ENCODE data around the gene RCC2. TPM values are rescaled to one million over a fixed set of nuclear protein-coding genes. Genes with fewer than 3 reads are reported as not detected.
"Not testable (repeated sequence)": the region's sequence is repeated elsewhere in the genome, so short reads cannot be mapped to it uniquely, and the experiment has no call there.

RCC2 gene
- total RNA-seq = 72.0 and 80.2 TPM in 2 replicates

- DNase-seq (ENCODE audit: low read depth in 2 of 2) = peak; percentile 57 to 81
These were observed at the start of gene RCC2 for GRCh38 chr1:17439250-17440073. TSS of gene RCC2 (minus strand) at chr1:17439677. CDS start at chr1:17438514, 1,163 bp downstream.

- DNase-seq (ENCODE audit: low read depth in 2 of 2) = no peak
These were observed 46.8 kb upstream of the RCC2 start for GRCh38 chr1:17486242-17486641.

- DNase-seq (ENCODE audit: low read depth in 2 of 2) = peak; percentile 18 to 34
These were observed 45.8 kb upstream of the RCC2 start for GRCh38 chr1:17485281-17485680.

DNA sequence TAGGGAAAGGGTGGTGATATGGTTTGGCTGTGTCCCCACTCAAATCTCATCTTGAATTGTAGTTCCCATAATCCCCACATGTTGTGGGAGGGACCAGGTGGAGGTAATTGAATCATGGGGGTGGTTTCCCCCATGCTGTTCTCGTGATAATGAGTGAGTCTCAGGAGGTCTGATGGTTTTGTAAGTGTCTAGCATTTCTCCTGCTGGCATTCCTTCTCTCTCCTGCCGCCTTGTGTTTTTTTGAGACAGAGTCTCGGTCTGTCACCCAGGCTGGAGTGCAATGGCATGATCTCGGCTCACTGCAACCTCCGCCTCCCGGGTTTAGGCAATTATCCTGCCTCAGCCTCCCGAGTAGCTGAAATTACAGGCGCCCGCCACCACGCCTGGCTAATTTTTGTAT lies 42.5 kb upstream of the RCC2 start:
- DNase-seq (ENCODE audit: low read depth in 2 of 2) = not testable (repeated sequence)

DNA sequence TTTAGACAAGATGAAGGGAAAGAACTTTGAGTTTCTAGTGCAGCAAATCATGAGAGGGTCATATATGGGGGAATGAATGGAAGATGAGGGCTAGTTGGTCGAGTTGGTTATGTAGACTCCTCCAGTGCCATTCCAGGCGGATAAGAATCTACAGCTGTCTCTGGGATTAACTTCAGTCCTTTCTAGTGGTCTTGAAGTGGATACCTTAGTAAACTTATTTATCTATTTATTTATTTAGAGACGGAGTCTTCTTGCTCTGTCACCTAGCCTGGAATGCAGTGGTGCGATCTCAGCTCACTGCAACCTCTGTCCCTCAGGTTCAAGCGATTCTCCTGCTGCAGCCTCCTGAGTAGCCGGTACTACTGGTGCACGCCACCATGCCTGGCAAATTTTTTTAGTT lies 41.4 kb upstream of the RCC2 start:
- DNase-seq (ENCODE audit: low read depth in 2 of 2) = no peak

GRCh38 chr1:17475752-17476151 lies 36.3 kb upstream of the RCC2 start:
- DNase-seq (ENCODE audit: low read depth in 2 of 2) = no peak

DNA sequence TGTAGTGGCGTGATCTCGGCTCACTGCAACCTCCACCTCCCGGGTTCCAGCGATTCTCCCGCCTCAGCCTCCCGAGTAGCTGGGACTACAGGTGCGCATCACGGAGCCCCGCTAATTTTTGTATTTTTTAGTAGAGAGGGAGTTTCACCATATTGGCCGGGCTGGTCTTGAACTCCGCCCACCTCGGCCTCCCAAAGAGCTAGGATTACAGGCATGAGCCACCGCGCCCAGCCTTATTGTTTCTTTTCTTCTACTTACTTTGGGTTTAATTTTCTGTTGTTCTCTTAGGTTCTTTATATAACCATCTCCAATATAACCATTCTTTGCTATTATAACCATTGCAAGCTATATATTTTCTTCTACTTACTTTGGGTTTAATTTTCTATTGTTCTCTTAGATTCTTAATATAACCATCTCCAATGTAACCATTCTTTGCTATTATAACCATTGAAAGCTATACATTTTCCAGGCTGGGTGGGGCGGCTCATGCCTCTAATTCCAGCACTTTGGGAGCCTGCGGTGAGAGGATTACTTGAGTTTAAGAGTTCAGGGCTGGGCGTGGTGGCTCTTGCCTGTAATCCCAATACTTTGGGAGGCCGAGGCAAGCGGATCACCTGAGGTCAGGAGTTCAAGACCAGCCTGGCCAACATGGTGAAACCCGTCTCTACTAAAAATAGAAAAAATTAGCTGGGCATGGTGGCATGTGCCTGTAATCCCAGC lies 35.5 kb upstream of the RCC2 start:
- not testable (repeated sequence) for DNase-seq (ENCODE audit: low read depth in 2 of 2)

DNA sequence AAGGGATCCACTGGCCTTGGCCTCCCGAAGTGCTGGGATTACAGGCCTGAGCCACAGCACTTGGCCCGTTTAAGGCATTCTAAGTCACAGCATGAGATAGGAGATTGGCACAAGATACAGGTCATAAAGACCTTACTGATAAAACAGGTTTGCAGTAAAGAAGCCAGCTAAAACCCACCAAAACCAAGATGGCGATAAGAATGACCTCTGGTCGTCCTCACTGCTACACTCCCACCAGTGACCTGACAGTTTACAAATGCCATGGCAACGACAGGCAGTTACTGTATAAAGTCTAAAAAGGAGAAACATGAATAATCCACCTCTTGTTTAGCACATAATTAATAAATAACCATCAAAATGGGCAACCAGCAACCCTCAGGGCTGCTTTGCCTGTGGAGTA lies 33.3 kb upstream of the RCC2 start:
- no peak for DNase-seq (ENCODE audit: low read depth in 2 of 2)

DNA sequence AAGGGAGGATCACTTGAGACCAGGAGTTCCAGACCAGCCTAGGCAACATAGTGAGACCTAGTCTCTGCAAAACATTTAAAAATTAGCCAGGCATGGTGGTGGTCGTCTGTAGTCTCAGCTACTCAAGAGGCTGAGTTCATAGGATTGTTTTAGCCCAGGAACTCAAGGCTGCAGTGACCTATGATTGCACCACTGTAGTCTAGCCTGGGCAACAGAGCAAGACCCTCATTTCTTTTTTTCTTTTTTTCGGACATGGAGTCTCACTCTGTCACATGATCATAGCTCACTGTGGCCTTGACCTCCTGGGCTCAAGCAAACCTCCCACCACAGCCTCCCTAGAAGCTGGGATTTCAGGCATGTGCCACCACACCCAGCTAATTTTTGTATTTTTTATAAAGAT lies 31.9 kb upstream of the RCC2 start:
- DNase-seq (ENCODE audit: low read depth in 2 of 2) = no peak

- no peak for DNase-seq (ENCODE audit: low read depth in 2 of 2)
These were observed 30.7 kb upstream of the RCC2 start for GRCh38 chr1:17470021-17470799.

DNA sequence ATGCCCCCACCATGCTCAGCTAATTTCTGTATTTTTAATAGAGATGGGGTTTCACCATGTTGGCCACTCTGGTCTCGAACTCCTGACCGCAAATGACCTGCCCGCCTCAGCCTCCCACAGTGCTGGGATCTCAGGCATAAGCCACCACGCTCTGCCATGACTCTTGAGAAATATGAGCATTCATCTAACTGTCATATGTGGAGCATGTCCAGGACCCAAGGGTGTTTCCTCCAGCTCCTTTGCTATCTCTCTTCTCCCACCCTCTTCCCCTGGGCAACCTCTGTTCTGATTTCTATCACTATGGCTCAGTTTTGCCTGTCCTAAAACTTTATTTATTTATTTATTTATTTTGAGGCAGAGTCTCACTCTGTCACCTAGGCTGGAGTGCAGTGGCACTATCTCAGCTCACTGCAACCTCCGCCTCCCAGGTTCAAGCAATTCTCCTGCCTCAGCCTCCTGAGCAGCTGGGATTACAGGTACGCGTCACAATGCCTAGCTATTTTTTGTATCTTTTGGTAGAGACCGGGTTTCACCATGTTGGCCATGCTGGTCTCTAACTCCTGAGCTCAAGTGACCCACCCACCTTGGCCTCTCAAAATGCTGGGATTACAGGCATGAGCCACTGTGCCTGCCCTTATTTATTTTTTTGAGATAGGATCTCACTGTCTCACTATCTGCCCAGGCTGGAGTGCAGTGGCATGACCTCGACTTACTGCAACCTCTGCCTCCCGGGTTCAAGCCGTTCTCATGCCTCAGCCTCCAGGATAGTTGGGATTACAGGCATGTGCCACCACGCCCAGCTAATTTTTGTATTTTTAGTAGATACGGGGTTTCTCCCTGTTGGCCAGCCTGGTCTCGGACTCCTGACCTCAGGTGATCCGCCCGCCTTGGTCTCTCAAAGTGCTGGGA lies 29.1 kb upstream of the RCC2 start:
- DNase-seq (ENCODE audit: low read depth in 2 of 2) = not testable (repeated sequence)

- DNase-seq (ENCODE audit: low read depth in 2 of 2) = no peak
These were observed 26.9 kb upstream of the RCC2 start for GRCh38 chr1:17466359-17466758.

GRCh38 chr1:17465228-17465627 lies 25.8 kb upstream of the RCC2 start:
- no peak for DNase-seq (ENCODE audit: low read depth in 2 of 2)

DNA sequence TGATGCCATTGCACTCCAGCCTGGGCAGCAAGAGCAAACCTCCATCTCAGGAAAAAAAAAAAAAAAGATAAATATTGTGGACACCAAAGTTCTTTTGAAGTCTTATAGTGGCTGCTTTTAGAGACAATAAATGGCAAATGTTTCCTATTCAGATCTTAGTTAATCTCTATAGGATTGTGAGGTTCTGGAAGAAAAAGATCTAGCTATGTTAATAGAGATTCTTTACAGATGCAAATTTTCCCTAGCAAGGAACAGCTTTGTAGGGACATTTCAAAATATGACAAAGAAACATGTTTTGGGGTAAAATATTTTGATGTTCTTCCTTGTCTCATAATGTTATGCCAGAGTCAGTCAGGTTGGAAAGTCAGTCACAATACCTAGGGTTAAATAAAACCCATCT lies 24.5 kb upstream of the RCC2 start:
- DNase-seq (ENCODE audit: low read depth in 2 of 2) = no peak

GRCh38 chr1:17462669-17463068 lies 23.2 kb upstream of the RCC2 start:
- DNase-seq (ENCODE audit: low read depth in 2 of 2) = no peak

DNA sequence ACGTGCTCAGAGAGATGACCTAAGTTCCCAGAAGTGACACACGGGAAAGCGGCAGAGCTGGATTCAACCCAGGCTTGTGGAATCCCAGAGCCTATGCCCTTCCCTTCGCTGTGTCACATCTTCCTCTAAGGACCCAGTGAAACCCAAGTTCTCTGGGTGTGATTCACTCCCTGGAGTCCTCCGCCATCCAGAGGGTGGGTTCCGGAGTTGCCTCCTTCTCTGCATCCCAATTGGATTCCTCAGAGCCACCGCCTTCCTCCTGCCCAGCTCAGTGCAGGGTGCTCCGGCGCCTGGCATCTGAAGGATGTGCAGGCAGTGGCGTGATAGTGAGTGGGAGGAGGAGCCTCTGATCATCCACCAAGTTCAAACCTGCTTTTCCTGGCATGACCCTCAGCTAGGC lies 20.7 kb upstream of the RCC2 start:
- no peak for DNase-seq (ENCODE audit: low read depth in 2 of 2)

- no peak for DNase-seq (ENCODE audit: low read depth in 2 of 2)
These were observed 19.3 kb upstream of the RCC2 start for GRCh38 chr1:17458794-17459193.

DNA sequence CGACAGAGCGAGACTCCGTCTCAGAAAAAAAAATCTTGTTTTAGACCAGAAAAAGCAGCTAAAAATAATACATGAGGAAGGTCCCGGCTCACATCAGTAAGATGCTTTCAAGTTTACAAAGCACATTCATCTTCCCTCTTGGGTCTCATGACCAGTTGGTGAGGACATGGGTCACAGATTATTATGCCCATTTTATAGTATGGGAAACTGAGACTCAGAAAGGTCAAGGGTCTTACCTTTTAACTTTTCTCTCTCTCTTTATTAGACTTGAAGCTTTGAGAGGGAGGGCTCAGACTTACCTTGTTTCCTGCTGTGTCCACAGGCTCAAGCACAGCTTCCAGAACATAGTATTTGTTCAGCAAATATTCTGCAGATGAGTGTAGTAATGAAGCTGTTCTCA lies 13.2 kb upstream of the RCC2 start:
- DNase-seq (ENCODE audit: low read depth in 2 of 2) = no peak

- DNase-seq (ENCODE audit: low read depth in 2 of 2) = not testable (repeated sequence)
These were observed 12.7 kb upstream of the RCC2 start for GRCh38 chr1:17452203-17452602.

- DNase-seq (ENCODE audit: low read depth in 2 of 2) = no peak
These were observed 12.3 kb upstream of the RCC2 start for GRCh38 chr1:17451731-17452130.

GRCh38 chr1:17447501-17447992 lies 8.1 kb upstream of the RCC2 start:
- no peak for DNase-seq (ENCODE audit: low read depth in 2 of 2)

Data from dermis microvascular lymphatic vessel endothelial cell (primary cell).